Measurements from ENCODE around the gene RASA2. TPM values are rescaled to one million over a fixed set of nuclear protein-coding genes. Genes with fewer than 3 reads are reported as not detected.

The RASA2 gene
- total and polyA plus RNA-seq, 9 of the 15 experiments (the other 6 are each of a cell fraction or from before 2014, with no cell fraction given) = 2.0 to 12.8 (median 9.5) TPM

DNA sequence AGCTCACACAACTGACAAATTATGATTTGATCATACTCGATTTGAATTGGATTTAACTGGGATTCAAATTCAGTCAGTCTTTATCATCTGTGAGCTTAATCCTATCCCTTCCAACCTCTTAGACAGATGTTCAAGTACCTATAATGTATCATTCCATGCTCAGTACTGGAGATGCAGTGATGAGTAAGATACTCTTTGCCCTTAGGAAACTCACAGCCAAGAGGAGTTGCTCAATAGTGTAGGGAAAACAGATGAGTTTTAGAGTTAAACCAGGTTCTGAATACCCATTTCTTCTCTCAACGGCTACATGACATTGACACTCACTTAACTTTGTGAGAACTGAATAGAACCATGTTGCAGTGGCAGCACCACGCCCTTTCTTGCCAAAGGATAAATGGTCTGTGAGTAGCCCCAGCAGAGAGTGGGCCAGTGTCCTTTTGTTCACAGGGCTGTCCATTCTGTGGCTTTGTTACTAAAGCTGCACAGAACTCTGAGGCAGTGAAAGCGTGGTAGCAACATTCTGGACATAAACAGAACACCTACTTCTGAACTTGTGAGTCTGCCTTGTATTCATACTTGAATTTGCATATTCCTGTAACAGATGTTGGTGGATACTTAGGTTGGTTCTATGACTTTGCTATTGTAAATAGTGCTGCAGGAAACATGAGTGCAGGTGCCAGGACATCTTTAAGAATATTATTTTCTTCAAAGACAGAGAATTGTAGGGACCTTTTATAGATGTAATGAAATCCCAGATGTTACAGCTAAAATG, 91.6 kb downstream of the RASA2 start:
- POLR2A ChIA-PET = interaction anchor here (0.7 kb wide), 1 partner anchor 8 kb away, joined by 3 read pairs; no protein-coding TSS in a partner anchor
- intact Hi-C loops (cut with micrococcal nuclease) = loop anchor here (5.0 to 10.0 kb wide), 3 partner anchors 159 to 696 kb away; partner anchors contain the start of gene RNF7
- H3K27ac ChIP-seq (ENCODE audit: extremely low read depth, low read depth, low read length) = no peak overlapping the region
- H3K4me3 ChIP-seq = no peak overlapping the region
- CTCF ChIA-PET (ENCODE audit: low intra/inter-chr PET ratio) = no interaction called here
- H2AFZ ChIP-seq (ENCODE audit: low read depth, low read length) = no peak overlapping the region
- no peaks in the 10 kb centered on the region for H3K9me3 ChIP-seq (replicated peaks; ENCODE audit: control insufficient read depth, insufficient read depth, low read depth, low read length)
- DNase-seq (ENCODE audit: extremely low read depth in 1 of 4, low spot score in 3 of 4) = no peak
- H4K20me1 ChIP-seq (replicated peaks; ENCODE audit: control insufficient read depth, insufficient read depth, low read length) = no peaks in the 10 kb centered on the region
- no TSS peak for BruUV-seq (replicated peaks)
- no peaks in the 10 kb centered on the region for H3K27me3 ChIP-seq (ENCODE audit: control insufficient read depth in 2 of 2, insufficient read depth in 2 of 2, low read length in 2 of 2)
- 83% methylated on average over 4 of the region's 4 CpGs for WGBS (ENCODE audit: insufficient coverage, low coverage, missing lambda C conversion rate)
- peaks cover 51% of the 10 kb centered on the region for H3K36me3 ChIP-seq (ENCODE audit: control insufficient read depth, insufficient read depth, low read length)
- H3K4me1 ChIP-seq (replicated peaks in 1 of 2; ENCODE audit: control insufficient read depth in 2 of 2, insufficient read depth in 2 of 2, low read length in 2 of 2) = no peaks in the 10 kb centered on the region
- H3K4me2 ChIP-seq (ENCODE audit: insufficient read depth, low read length) = no peak overlapping the region
- H3K9ac ChIP-seq (ENCODE audit: insufficient read depth in 1 of 2, low read depth in 2 of 2, low read length in 2 of 2) = no peak overlapping the region
- H3K9me1 ChIP-seq (ENCODE audit: control insufficient read depth, insufficient read depth, low read length) = no peaks in the 10 kb centered on the region
- in situ Hi-C loops (cut with MboI) = no loop called here
- FAIRE-seq = no peak
- no peak for ATAC-seq
- H3K79me2 ChIP-seq (ENCODE audit: control insufficient read depth, insufficient read depth, low read length) = no peaks in the 10 kb centered on the region
- TF ChIP-seq MXI1 (IDR thresholded peaks at IDR 0.05; ENCODE audit: low read depth, low read length) (no peak), ZNF780A (CRISPR knock-in tag; IDR thresholded peaks at IDR 0.05) (no peak), RBBP5 (IDR thresholded peaks at IDR 0.05; ENCODE audit: borderline replicate concordance, insufficient read depth, low read length, poor library complexity, severe bottlenecking) (no peak), ZNF444 (CRISPR knock-in tag; IDR thresholded peaks at IDR 0.05) (no peak), ZNF3 (CRISPR knock-in tag; IDR thresholded peaks at IDR 0.05) (no peak), ZBTB17 (CRISPR knock-in tag; IDR thresholded peaks at IDR 0.05) (no peak), CBFA2T3 (IDR thresholded peaks at IDR 0.05) (no peak)
- TF ChIP-seq, protein P1, sequence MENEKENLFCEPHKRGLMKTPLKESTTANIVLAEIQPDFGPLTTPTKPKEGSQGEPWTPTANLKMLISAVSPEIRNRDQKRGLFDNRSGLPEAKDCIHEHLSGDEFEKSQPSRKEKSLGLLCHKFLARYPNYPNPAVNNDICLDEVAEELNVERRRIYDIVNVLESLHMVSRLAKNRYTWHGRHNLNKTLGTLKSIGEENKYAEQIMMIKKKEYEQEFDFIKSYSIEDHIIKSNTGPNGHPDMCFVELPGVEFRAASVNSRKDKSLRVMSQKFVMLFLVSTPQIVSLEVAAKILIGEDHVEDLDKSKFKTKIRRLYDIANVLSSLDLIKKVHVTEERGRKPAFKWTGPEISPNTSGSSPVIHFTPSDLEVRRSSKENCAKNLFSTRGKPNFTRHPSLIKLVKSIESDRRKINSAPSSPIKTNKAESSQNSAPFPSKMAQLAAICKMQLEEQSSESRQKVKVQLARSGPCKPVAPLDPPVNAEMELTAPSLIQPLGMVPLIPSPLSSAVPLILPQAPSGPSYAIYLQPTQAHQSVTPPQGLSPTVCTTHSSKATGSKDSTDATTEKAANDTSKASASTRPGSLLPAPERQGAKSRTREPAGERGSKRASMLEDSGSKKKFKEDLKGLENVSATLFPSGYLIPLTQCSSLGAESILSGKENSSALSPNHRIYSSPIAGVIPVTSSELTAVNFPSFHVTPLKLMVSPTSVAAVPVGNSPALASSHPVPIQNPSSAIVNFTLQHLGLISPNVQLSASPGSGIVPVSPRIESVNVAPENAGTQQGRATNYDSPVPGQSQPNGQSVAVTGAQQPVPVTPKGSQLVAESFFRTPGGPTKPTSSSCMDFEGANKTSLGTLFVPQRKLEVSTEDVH (IDR thresholded peaks at IDR 0.05; ENCODE audit: low read depth, partially characterized antibody) = no peak
- TF ChIP-seq, protein P2, sequence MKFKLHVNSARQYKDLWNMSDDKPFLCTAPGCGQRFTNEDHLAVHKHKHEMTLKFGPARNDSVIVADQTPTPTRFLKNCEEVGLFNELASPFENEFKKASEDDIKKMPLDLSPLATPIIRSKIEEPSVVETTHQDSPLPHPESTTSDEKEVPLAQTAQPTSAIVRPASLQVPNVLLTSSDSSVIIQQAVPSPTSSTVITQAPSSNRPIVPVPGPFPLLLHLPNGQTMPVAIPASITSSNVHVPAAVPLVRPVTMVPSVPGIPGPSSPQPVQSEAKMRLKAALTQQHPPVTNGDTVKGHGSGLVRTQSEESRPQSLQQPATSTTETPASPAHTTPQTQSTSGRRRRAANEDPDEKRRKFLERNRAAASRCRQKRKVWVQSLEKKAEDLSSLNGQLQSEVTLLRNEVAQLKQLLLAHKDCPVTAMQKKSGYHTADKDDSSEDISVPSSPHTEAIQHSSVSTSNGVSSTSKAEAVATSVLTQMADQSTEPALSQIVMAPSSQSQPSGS (CRISPR knock-in tag; IDR thresholded peaks at IDR 0.05) = no peak
- TF ChIP-seq, protein P3, sequence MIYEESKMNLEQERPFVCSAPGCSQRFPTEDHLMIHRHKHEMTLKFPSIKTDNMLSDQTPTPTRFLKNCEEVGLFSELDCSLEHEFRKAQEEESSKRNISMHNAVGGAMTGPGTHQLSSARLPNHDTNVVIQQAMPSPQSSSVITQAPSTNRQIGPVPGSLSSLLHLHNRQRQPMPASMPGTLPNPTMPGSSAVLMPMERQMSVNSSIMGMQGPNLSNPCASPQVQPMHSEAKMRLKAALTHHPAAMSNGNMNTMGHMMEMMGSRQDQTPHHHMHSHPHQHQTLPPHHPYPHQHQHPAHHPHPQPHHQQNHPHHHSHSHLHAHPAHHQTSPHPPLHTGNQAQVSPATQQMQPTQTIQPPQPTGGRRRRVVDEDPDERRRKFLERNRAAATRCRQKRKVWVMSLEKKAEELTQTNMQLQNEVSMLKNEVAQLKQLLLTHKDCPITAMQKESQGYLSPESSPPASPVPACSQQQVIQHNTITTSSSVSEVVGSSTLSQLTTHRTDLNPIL (CRISPR knock-in tag; IDR thresholded peaks at IDR 0.05) = no peak
- TF ChIP-seq, protein P4, sequence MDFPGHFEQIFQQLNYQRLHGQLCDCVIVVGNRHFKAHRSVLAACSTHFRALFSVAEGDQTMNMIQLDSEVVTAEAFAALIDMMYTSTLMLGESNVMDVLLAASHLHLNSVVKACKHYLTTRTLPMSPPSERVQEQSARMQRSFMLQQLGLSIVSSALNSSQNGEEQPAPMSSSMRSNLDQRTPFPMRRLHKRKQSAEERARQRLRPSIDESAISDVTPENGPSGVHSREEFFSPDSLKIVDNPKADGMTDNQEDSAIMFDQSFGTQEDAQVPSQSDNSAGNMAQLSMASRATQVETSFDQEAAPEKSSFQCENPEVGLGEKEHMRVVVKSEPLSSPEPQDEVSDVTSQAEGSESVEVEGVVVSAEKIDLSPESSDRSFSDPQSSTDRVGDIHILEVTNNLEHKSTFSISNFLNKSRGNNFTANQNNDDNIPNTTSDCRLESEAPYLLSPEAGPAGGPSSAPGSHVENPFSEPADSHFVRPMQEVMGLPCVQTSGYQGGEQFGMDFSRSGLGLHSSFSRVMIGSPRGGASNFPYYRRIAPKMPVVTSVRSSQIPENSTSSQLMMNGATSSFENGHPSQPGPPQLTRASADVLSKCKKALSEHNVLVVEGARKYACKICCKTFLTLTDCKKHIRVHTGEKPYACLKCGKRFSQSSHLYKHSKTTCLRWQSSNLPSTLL (IDR thresholded peaks at IDR 0.05) = no peak

All from K562 (cell line).